Neural progenitor cell (in vitro differentiated cells): ENCODE measurements around the gene LHX4.
"Not testable (repeated sequence)": the region's sequence is repeated elsewhere in the genome, so short reads cannot be mapped to it uniquely, and the experiment has no call there.

Experiments used
- EZH2 ChIP-seq: fragments of 200-600 bp; sonication (generic); IDR thresholded peaks from 2 replicates; pipeline ENCODE4 v1.6.1; 2017; ENCODE audit warnings: antibody characterized with exemption, mild to moderate bottlenecking, moderate library complexity
- EZH2phosphoT487 ChIP-seq: fragments of 200-600 bp; sonication (generic); IDR thresholded peaks from 2 replicates; pipeline ENCODE4 v1.6.1; 2017; ENCODE audit warnings: antibody characterized with exemption
- TF ChIP-seq, protein P1 (sequence below): fragments of 200-600 bp; sonication (generic); IDR thresholded peaks from 2 replicates; pipeline ENCODE4 v1.5.1; 2017; ENCODE audit warnings: antibody characterized with exemption, mild to moderate bottlenecking

DNA sequence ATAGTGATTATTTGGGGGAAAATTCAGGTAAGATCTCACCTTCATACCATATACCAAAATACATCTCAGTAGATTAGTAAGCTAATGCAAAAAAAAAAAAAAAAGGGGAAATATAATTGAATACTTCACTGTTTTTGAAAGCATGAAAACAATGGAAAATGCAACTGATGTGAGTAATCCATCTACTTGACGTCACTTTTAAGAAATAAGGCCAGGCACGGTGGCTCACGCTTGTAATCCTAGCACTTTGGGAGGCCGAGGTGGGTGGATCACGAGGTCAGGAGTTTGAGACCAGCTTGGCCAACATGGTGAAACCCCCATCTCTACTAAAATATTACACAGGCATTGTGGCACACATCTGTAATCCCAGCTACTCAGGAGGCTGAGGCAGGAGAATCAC lies 27.5 kb upstream of the LHX4 start:
- not testable (repeated sequence) for TF ChIP-seq EZH2, EZH2phosphoT487
- TF ChIP-seq, protein P1, sequence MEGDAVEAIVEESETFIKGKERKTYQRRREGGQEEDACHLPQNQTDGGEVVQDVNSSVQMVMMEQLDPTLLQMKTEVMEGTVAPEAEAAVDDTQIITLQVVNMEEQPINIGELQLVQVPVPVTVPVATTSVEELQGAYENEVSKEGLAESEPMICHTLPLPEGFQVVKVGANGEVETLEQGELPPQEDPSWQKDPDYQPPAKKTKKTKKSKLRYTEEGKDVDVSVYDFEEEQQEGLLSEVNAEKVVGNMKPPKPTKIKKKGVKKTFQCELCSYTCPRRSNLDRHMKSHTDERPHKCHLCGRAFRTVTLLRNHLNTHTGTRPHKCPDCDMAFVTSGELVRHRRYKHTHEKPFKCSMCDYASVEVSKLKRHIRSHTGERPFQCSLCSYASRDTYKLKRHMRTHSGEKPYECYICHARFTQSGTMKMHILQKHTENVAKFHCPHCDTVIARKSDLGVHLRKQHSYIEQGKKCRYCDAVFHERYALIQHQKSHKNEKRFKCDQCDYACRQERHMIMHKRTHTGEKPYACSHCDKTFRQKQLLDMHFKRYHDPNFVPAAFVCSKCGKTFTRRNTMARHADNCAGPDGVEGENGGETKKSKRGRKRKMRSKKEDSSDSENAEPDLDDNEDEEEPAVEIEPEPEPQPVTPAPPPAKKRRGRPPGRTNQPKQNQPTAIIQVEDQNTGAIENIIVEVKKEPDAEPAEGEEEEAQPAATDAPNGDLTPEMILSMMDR, result not testable (repeated sequence)
